Measurements from ENCODE around the gene NARS2. TPM values are rescaled to one million over a fixed set of nuclear protein-coding genes. Genes with fewer than 3 reads are reported as not detected.

The NARS2 gene
- total and polyA plus RNA-seq, 9 of the 15 experiments (the other 6 are each of a cell fraction or from before 2014, with no cell fraction given), result 26.8 to 48.0 (median 34.2) TPM

- no peak for TF ChIP-seq ZNF318 (IDR thresholded peaks at IDR 0.05; ENCODE audit: borderline replicate concordance in 1 of 2, low read depth in 1 of 2)
- TF ChIP-seq RBM14 (IDR thresholded peaks at IDR 0.05; ENCODE audit: borderline replicate concordance, insufficient read depth, low read depth, low read length), result no peak
- no peak for TF ChIP-seq PPARD (CRISPR knock-in tag; IDR thresholded peaks at IDR 0.05)
- no peak for TF ChIP-seq NFYB (IDR thresholded peaks at IDR 0.05; ENCODE audit: extremely low read depth, insufficient read length)
- TF ChIP-seq XRCC3 (IDR thresholded peaks at IDR 0.05), result no peak
Measured at GRCh38 chr11:78574386-78575381, at the start of gene NARS2 (continued).

Measured in K562 (cell line).